Endothelial cell of umbilical vein (primary cell): ENCODE measurements around the gene P2RX3. TPM values are rescaled to one million over a fixed set of nuclear protein-coding genes. Genes with fewer than 3 reads are reported as not detected.

Experiments
- BruUV-seq: library from RNA; stranded (reverse); fragments of 400-500 nt; replicated peaks from 2 replicates; lab custom pipeline; 2021; lab: Mats Ljungman, UMichigan
- CTCF ChIA-PET: fragments of 300-600, 350-600 bp; sonication (Branson Sonifier 250); formaldehyde crosslinking; loops from one replicate; lab custom pipeline; 2021; ENCODE audit warnings: antibody characterized with exemption, inconsistent platforms; lab: Charles Lee
- POLR2A ChIA-PET: fragments of 300-600, 350-600 bp; sonication (Branson Sonifier 250); formaldehyde crosslinking; loops from one replicate; lab custom pipeline; 2021; ENCODE audit warnings: antibody characterized with exemption, inconsistent platforms; lab: Charles Lee
- DNase-seq: peaks from one replicate; pipeline ENCODE4 v3.0.0-alpha.2; 2011; ENCODE audit warnings: low read depth, low spot score
- FAIRE-seq: peaks from 2 replicates; lab custom pipeline; 2011; peaks lifted over from hg19 to GRCh38; lab: Jason Lieb, UNC
- H2AFZ ChIP-seq: 2 replicates; pipeline ENCODE4 v1.6.0; 2012; ENCODE audit warnings: low read depth, low read length, control low read depth, inconsistent platforms
- H3K27ac ChIP-seq: 2 replicates; pipeline ENCODE4 v1.5.1; 2011; ENCODE audit warnings: low read depth, mild to moderate bottlenecking, control low read depth, low read length, moderate library complexity; ENCODE audit not compliant: insufficient read depth
- H3K27me3 ChIP-seq, 2 experiments: 2 replicates each; pipeline versions ENCODE4 v1.6.0 to v1.6.1; 2011; ENCODE audit warnings: low read length in 2 of 2, mixed read lengths in 1 of 2; ENCODE audit not compliant: control insufficient read depth in 2 of 2, insufficient read depth in 2 of 2
- H3K36me3 ChIP-seq, 2 experiments: 2 replicates in 1 of 2; 3 replicates in 1 of 2; pipeline ENCODE4 v1.5.1; 2011; ENCODE audit warnings: low read length in 2 of 2, mild to moderate bottlenecking in 1 of 2, moderate library complexity in 1 of 2; ENCODE audit not compliant: control insufficient read depth in 2 of 2, insufficient read depth in 2 of 2; ENCODE audit errors: extremely low read depth in 1 of 2
- H3K4me1 ChIP-seq: 3 replicates; pipeline ENCODE4 v1.5.1; 2011; ENCODE audit warnings: mild to moderate bottlenecking, low read length; ENCODE audit not compliant: control insufficient read depth, insufficient read depth; ENCODE audit errors: extremely low read depth
- H3K4me2 ChIP-seq: 2 replicates; pipeline ENCODE4 v1.6.1; 2011; ENCODE audit warnings: low read length, control low read depth, mixed read lengths; ENCODE audit not compliant: insufficient read depth
- H3K4me3 ChIP-seq, 3 experiments: fragments of 200-600 bp in 1 of 3; sonication (generic), shearing (Covaris generic) in 1 of 3; replicated peaks in 1 of 3; 2 replicates each; pipeline ENCODE4 v1.5.1; 2011 to 2016; ENCODE audit warnings: control low read depth in 3 of 3, low read length in 3 of 3, mild to moderate bottlenecking in 2 of 3, inconsistent platforms in 1 of 3, low read depth in 1 of 3, moderate library complexity in 1 of 3; ENCODE audit not compliant: insufficient read depth in 1 of 3
- H3K79me2 ChIP-seq: 2 replicates; pipeline ENCODE4 v1.6.0; 2012; ENCODE audit warnings: low read length, inconsistent platforms; ENCODE audit not compliant: control insufficient read depth, insufficient read depth
- H3K9ac ChIP-seq: replicated peaks from 2 replicates; pipeline ENCODE3; 2011; ENCODE audit warnings: low read length, control low read depth; ENCODE audit not compliant: insufficient read depth; ENCODE audit errors: extremely low read depth
- H3K9me1 ChIP-seq: replicated peaks from 3 replicates; pipeline ENCODE4 v1.6.0; 2011; ENCODE audit warnings: mild to moderate bottlenecking, low read length; ENCODE audit not compliant: control insufficient read depth, insufficient read depth; ENCODE audit errors: extremely low read depth
- H3K9me3 ChIP-seq: replicated peaks from 2 replicates; pipeline ENCODE4 v1.5.1; 2012; ENCODE audit warnings: low read length, inconsistent platforms; ENCODE audit not compliant: control insufficient read depth, insufficient read depth
- H4K20me1 ChIP-seq: replicated peaks from 2 replicates; pipeline ENCODE3; 2011; ENCODE audit warnings: mild to moderate bottlenecking, low read length; ENCODE audit not compliant: control insufficient read depth, insufficient read depth; ENCODE audit errors: extremely low read depth
- CTCF ChIP-seq, 2 donors: IDR thresholded peaks; 1 replicate in 1 of 2; 2 replicates in 1 of 2; pipeline ENCODE4 v1.5.1; 2011; ENCODE audit warnings: low read length in 2 of 2, mild to moderate bottlenecking in 2 of 2, moderate library complexity in 2 of 2, control low read depth in 1 of 2, inconsistent platforms in 1 of 2, low read depth in 1 of 2; ENCODE audit not compliant: insufficient read depth in 1 of 2; ENCODE audit errors: extremely low read depth in 1 of 2
- EZH2 ChIP-seq: IDR thresholded peaks from 2 replicates; pipeline ENCODE4 v1.6.1; 2012; ENCODE audit warnings: borderline replicate concordance, low read depth, mild to moderate bottlenecking, moderate library complexity, low read length, inconsistent platforms; ENCODE audit not compliant: severe bottlenecking
- FOS ChIP-seq: IDR thresholded peaks from 2 replicates; pipeline ENCODE4 v1.6.1; 2011; ENCODE audit warnings: mild to moderate bottlenecking, low read length, moderate library complexity, borderline replicate concordance; ENCODE audit not compliant: insufficient read depth
- GATA2 ChIP-seq: IDR thresholded peaks from 2 replicates; pipeline ENCODE4 v1.7.0; 2011; ENCODE audit warnings: low read depth, mild to moderate bottlenecking, moderate library complexity, mixed read lengths, low read length; ENCODE audit not compliant: insufficient read length, insufficient read depth
- JUN ChIP-seq: IDR thresholded peaks from 2 replicates; pipeline ENCODE4 v1.6.1; 2011; ENCODE audit warnings: borderline replicate concordance, low read depth; ENCODE audit not compliant: insufficient read length, insufficient read depth
- MAX ChIP-seq: IDR thresholded peaks from 2 replicates; pipeline ENCODE4 v1.6.1; 2011; ENCODE audit not compliant: insufficient read depth, insufficient read length
- MYC ChIP-seq: IDR thresholded peaks from one replicate; pipeline ENCODE4 v1.6.1; 2011; ENCODE audit warnings: mild to moderate bottlenecking, low read depth, low read length
- POLR2A ChIP-seq: IDR thresholded peaks from 2 replicates; pipeline ENCODE4 v1.6.1; 2012; ENCODE audit warnings: low read depth, mild to moderate bottlenecking, control low read depth, low read length
- POLR2AphosphoS5 ChIP-seq: IDR thresholded peaks from 2 replicates; pipeline ENCODE4 v1.6.1; 2012; ENCODE audit warnings: low read depth, mild to moderate bottlenecking, control low read depth, low read length, moderate library complexity; ENCODE audit not compliant: insufficient read depth
- dilution Hi-C: fragments of 300-500 bp; cut with MboI; formaldehyde crosslinking; loops from one replicate; pipeline ENCODE4 v1.15.0; 2019; ENCODE audit warnings: low sequenced_read_pairs; ENCODE audit not compliant: extremely low pct_ligation_motif_present
- intact Hi-C: fragments of 100-400 bp; cut with micrococcal nuclease; formaldehyde crosslinking; loops from one replicate; pipeline ENCODE4 v1.10.0; 2022
- polyA plus RNA-seq, 4 experiments: library from polyadenylated mRNA; depleted of rRNA in 3 of 4; stranded (reverse) in 3 of 4; unstranded in 1 of 4; fragments of >200 nt; gene quantifications; 2 replicates each; pipeline versions ENCODE4 v1.2.1 to v1.2.3, GENCODE V29; 2011 to 2012; ENCODE audit warnings: missing spikeins in 1 of 4
- total RNA-seq: library from RNA; stranded (reverse); gene quantifications from 2 replicates; pipeline ENCODE4 v1.2.3, GENCODE V29; 2021

P2RX3 gene
- total and polyA plus RNA-seq, 2 donors (not counting 3 experiments of a cell fraction or from before 2014, with no cell fraction given), result not detected

- H4K20me1 ChIP-seq, result no peaks in the 10 kb centered on the region
- DNase-seq (no peak), FAIRE-seq (no peak)
- ChIA-PET CTCF (no interaction called here), POLR2A (interaction anchor here (0.6 kb wide), 1 partner anchor 57 kb away, joined by 4 read pairs; no protein-coding TSS in a partner anchor)
- TF ChIP-seq MYC (no peak), EZH2 (no peak), MAX (no peak), POLR2A (no peak), JUN (no peak)
- dilution Hi-C loops, result no loop called here
- H3K9me3 ChIP-seq, result no peaks in the 10 kb centered on the region
- H3K4me3 ChIP-seq, result no peak overlapping the region
- H2AFZ ChIP-seq, result no peak overlapping the region
- H3K79me2 ChIP-seq, result peaks cover 28% of the 10 kb centered on the region
- no peaks in the 10 kb centered on the region for H3K27me3 ChIP-seq
- H3K36me3 ChIP-seq, result peaks cover 34 to 41% of the 10 kb centered on the region in 2 experiments
- no peak overlapping the region for H3K9ac ChIP-seq
- intact Hi-C loops, result no loop called here
- peaks cover 17% of the 10 kb centered on the region for H3K4me1 ChIP-seq
- H3K9me1 ChIP-seq, result no peaks in the 10 kb centered on the region
- no peak overlapping the region for H3K27ac ChIP-seq
- H3K4me2 ChIP-seq, result no peak overlapping the region
- no TSS peak for BruUV-seq
Measured at GRCh38 chr11:57331720-57332119, 6.4 kb upstream of the P2RX3 start.

GRCh38 chr11:57332694-57333440, 5.3 kb upstream of the P2RX3 start:
- Histone ChIP-seq H3K4me3 (no peak overlapping the region), H4K20me1 (no peaks in the 10 kb centered on the region), H3K9ac (no peak overlapping the region), H3K79me2 (peaks cover 28% of the 10 kb centered on the region), H3K36me3 (peaks cover 31 to 33% of the 10 kb centered on the region in 2 experiments), H3K4me1 (peaks cover 17% of the 10 kb centered on the region), H3K9me1 (no peaks in the 10 kb centered on the region), H2AFZ (no peak overlapping the region), H3K4me2 (no peak overlapping the region), H3K27ac (no peak overlapping the region), H3K27me3 (no peaks in the 10 kb centered on the region), H3K9me3 (no peaks in the 10 kb centered on the region)
- ChIA-PET CTCF (no interaction called here), POLR2A (no interaction called here)
- FAIRE-seq, result no peak
- dilution Hi-C loops, result no loop called here
- no TSS peak for BruUV-seq
- TF ChIP-seq CTCF (IDR thresholded peaks at IDR 0.05; ENCODE audit: extremely low read depth in 1 of 2, insufficient read depth in 1 of 2, low read depth in 1 of 2, low read length in 2 of 2) (no peak), EZH2 (no peak), JUN (no peak), FOS (no peak), POLR2AphosphoS5 (no peak), MYC (no peak), POLR2A (no peak), MAX (no peak), GATA2 (no peak)
- no peak for DNase-seq
- intact Hi-C loops, result no loop called here
